ENCODE data around the gene HIPK4. TPM values are rescaled to one million over a fixed set of nuclear protein-coding genes. Genes with fewer than 3 reads are reported as not detected.

HIPK4 gene
- total RNA-seq, 1 donor from 2014 or later = 0.30 TPM

GRCh38 chr19:40425450-40426287 lies 35.7 kb upstream of the HIPK4 start, which contains the start of gene SERTAD1:
SERTAD1 (minus strand) TSS chr19:40425992; CDS start chr19:40423546, 2,446 bp downstream.
- peaks cover 29% of the 10 kb centered on the region for H3K4me1 Mint-ChIP-seq
- peak; percentile 99 for DNase-seq (ENCODE audit: low read depth, low spot score)
- H3K27ac Mint-ChIP-seq (ENCODE audit: unreplicated experiment) = peak within 1 kb of the TSS; percentile 97
- H3K9me3 Mint-ChIP-seq = no peaks in the 10 kb centered on the region
- no peaks in the 10 kb centered on the region for H3K36me3 Mint-ChIP-seq (ENCODE audit: low read depth)
- H3K4me3 Mint-ChIP-seq = peak within 1 kb of the TSS; percentile 96
- H3K27me3 Mint-ChIP-seq (ENCODE audit: low read depth) = no peaks in the 10 kb centered on the region
- peak; percentile 92 for TF ChIP-seq CTCF (conservative IDR thresholded peaks at IDR 0.05)

GRCh38 chr19:40424637-40425449 lies 34.9 kb upstream of the HIPK4 start:
- DNase-seq (ENCODE audit: low read depth, low spot score) = no peak
- Mint-ChIP-seq H3K36me3 (ENCODE audit: low read depth) (no peaks in the 10 kb centered on the region), H3K4me3 (peak overlapping the region; percentile 96), H3K4me1 (peaks cover 32% of the 10 kb centered on the region), H3K27ac (ENCODE audit: unreplicated experiment) (peak overlapping the region; percentile 97), H3K27me3 (ENCODE audit: low read depth) (no peaks in the 10 kb centered on the region), H3K9me3 (no peaks in the 10 kb centered on the region)
- TF ChIP-seq CTCF (conservative IDR thresholded peaks at IDR 0.05) = no peak

GRCh38 chr19:40423938-40424337 lies 34.0 kb upstream of the HIPK4 start:
- H3K27me3 Mint-ChIP-seq (ENCODE audit: low read depth) = no peaks in the 10 kb centered on the region
- no peak overlapping the region for H3K4me3 Mint-ChIP-seq
- no peak for DNase-seq (ENCODE audit: low read depth, low spot score)
- H3K9me3 Mint-ChIP-seq = no peaks in the 10 kb centered on the region
- H3K4me1 Mint-ChIP-seq = peaks cover 36% of the 10 kb centered on the region
- TF ChIP-seq CTCF (conservative IDR thresholded peaks at IDR 0.05) = no peak
- no peak overlapping the region for H3K27ac Mint-ChIP-seq (ENCODE audit: unreplicated experiment)
- no peaks in the 10 kb centered on the region for H3K36me3 Mint-ChIP-seq (ENCODE audit: low read depth)

- Mint-ChIP-seq H3K27me3 (ENCODE audit: low read depth) (no peaks in the 10 kb centered on the region), H3K27ac (ENCODE audit: unreplicated experiment) (no peak overlapping the region), H3K36me3 (ENCODE audit: low read depth) (no peaks in the 10 kb centered on the region), H3K4me3 (peak overlapping the region; percentile 36), H3K4me1 (peaks cover 36% of the 10 kb centered on the region), H3K9me3 (no peaks in the 10 kb centered on the region)
- DNase-seq (ENCODE audit: low read depth, low spot score) = no peak
- no peak for TF ChIP-seq CTCF (conservative IDR thresholded peaks at IDR 0.05)
These were observed 33.0 kb upstream of the HIPK4 start for GRCh38 chr19:40422748-40423566.

All from neural crest cell (in vitro differentiated cells).